AG09319 (cell line): ENCODE measurements around the gene KIAA0040.
A peak's percentile ranks its signal among the peaks of the same experiment; 100 is the strongest.

Experiments used
- DNase-seq: peaks from one replicate; pipeline ENCODE4 v3.0.0-alpha.2; 2010; ENCODE audit warnings: low read depth; ENCODE audit errors: extremely low read depth
- CTCF ChIP-seq: IDR thresholded peaks from 2 replicates; pipeline ENCODE4 v1.5.1; 2011; ENCODE audit warnings: low read depth, mild to moderate bottlenecking, inconsistent platforms, low read length, moderate library complexity

The KIAA0040 gene

GRCh38 chr1:175129644-175129996 is 63.0 kb downstream of the KIAA0040 start:
- no peak for TF ChIP-seq CTCF
- no peak for DNase-seq

DNA sequence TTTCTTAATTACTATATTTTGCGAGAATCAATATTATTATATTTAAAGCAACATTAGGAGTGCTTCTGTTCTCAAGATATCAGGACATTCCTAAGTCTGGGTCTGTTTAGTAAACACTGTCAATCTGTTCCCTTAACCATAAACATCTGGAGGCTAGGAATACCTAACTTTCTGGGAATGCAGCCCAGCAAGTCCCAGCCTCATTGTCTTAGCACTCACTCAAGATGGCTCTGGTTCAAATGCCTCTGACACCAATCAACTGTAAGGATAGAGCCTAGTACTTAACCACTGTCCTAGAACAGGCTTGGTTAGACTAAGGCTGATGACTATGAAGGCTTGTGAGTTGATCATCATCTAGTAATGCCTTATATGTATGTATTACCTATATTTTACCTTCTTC is 63.4 kb downstream of the KIAA0040 start:
- DNase-seq, result peak; percentile 32
- no peak for TF ChIP-seq CTCF

GRCh38 chr1:175128523-175128922 is 64.1 kb downstream of the KIAA0040 start:
- TF ChIP-seq CTCF, result no peak
- DNase-seq, result no peak

GRCh38 chr1:175127565-175127964 is 65.0 kb downstream of the KIAA0040 start:
- no peak for DNase-seq
- TF ChIP-seq CTCF, result no peak

- DNase-seq, result no peak
Measured at GRCh38 chr1:175126347-175126746, 66.2 kb downstream of the KIAA0040 start.

DNA sequence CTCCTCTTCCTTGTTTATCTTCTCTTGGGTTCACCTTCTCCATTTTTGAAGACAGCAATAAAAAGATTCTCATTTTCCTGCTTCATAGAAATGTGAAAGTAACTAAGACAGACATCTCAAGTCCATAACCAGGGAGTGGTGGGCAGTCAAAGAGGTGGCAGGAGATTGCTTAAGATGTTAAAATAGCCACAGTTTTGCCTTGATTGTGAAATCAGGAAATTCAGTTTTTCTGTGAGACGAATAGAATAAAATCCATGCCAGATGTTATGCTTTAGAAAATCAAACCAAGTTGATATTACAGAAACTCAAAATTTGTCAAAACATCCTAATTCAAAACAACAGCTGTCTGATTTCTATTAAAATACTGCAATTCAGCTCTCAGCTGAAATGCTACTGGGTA is 67.7 kb downstream of the KIAA0040 start:
- TF ChIP-seq CTCF, result no peak
- no peak for DNase-seq

More at GRCh38 chr1:175126347-175126746, 66.2 kb downstream of the KIAA0040 start:
- TF ChIP-seq CTCF, result no peak

DNA sequence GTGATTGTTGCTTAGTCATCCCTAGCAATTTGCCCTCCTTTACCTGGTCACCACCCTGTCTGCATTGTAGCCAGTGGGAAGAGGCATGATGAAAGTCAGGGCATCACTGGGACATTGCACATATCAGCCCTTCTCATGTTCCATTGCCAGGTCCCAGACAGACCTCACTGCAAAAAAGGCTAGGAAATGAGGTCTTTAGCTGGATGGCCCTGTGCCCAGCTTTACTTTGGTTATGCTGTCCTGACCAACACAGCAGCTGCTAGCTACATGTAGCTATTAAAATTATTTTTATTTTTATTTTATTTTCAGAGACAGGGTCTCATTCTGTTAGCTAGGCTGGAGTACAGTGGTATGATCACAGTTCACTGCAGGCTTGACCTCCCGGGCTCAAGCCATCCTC is 72.1 kb downstream of the KIAA0040 start:
- no peak for TF ChIP-seq CTCF
- DNase-seq, result no peak
